HG03469 (cell line): Measurements from ENCODE around the gene KLC1.
"Not testable (repeated sequence)": the region's sequence is repeated elsewhere in the genome, so short reads cannot be mapped to it uniquely, and the experiment has no call there.

Experiments used
- ATAC-seq: cut with Tn5 transposase; IDR thresholded peaks from one replicate; pipeline ENCODE4 v1.9.1; 2021; ENCODE audit warnings: mild to moderate bottlenecking, moderate library complexity, moderate number of reproducible peaks; ENCODE audit not compliant: unreplicated experiment

KLC1 gene

GRCh38 chr14:103625356-103626095, 3.5 kb upstream of the KLC1 start:
- ATAC-seq, result no peak

GRCh38 chr14:103626146-103626850, 2.7 kb upstream of the KLC1 start:
- ATAC-seq, result no peak

- ATAC-seq, result no peak
Observed at GRCh38 chr14:103627073-103628025, 1.7 kb upstream of the KLC1 start.

- no peak for ATAC-seq
Observed at GRCh38 chr14:103628221-103628683, 759 bp upstream of the KLC1 start.

- ATAC-seq, result no peak
Observed at GRCh38 chr14:103629503-103630121, 601 bp downstream of the KLC1 start.

- no peak for ATAC-seq
Observed at GRCh38 chr14:103630364-103631108, 1.5 kb downstream of the KLC1 start.

- no peak for ATAC-seq
Observed at GRCh38 chr14:103633391-103633790, 4.4 kb downstream of the KLC1 start.

GRCh38 chr14:103634156-103634555, 5.1 kb downstream of the KLC1 start:
- no peak for ATAC-seq

- no peak for ATAC-seq
Observed at GRCh38 chr14:103638594-103638993, 9.6 kb downstream of the KLC1 start.

GRCh38 chr14:103641161-103641560, 12.2 kb downstream of the KLC1 start:
- no peak for ATAC-seq

GRCh38 chr14:103646189-103646588, 17.2 kb downstream of the KLC1 start:
- no peak for ATAC-seq

- no peak for ATAC-seq
Observed at GRCh38 chr14:103649001-103649400, 20.0 kb downstream of the KLC1 start.

GRCh38 chr14:103650213-103650612, 21.2 kb downstream of the KLC1 start:
- no peak for ATAC-seq

GRCh38 chr14:103651585-103651984, 22.6 kb downstream of the KLC1 start:
- ATAC-seq, result no peak

GRCh38 chr14:103652806-103653205, 23.8 kb downstream of the KLC1 start:
- no peak for ATAC-seq

- not testable (repeated sequence) for ATAC-seq
Observed at GRCh38 chr14:103653336-103653735, 24.3 kb downstream of the KLC1 start.

- no peak for ATAC-seq
Observed at GRCh38 chr14:103653805-103654204, 24.8 kb downstream of the KLC1 start.

GRCh38 chr14:103654619-103655018, 25.6 kb downstream of the KLC1 start:
- no peak for ATAC-seq

- no peak for ATAC-seq
Observed at GRCh38 chr14:103656031-103656755, 27.2 kb downstream of the KLC1 start.
